HG02870 (cell line): ENCODE data around the gene HTD2.
"Not testable (repeated sequence)": the region's sequence is repeated elsewhere in the genome, so short reads cannot be mapped to it uniquely, and the experiment has no call there.

ENCODE experiments used
- ATAC-seq: cut with Tn5 transposase; IDR thresholded peaks from one replicate; pipeline ENCODE4 v1.9.1; 2021; ENCODE audit warnings: mild to moderate bottlenecking, moderate library complexity; ENCODE audit not compliant: unreplicated experiment

HTD2 gene

GRCh38 chr3:58331593-58332152 is 25.4 kb downstream of the HTD2 start:
- no peak for ATAC-seq

- peak; percentile 80 for ATAC-seq
These were observed 26.4 kb downstream of the HTD2 start, which contains the start of gene PXK for GRCh38 chr3:58332575-58333188. Gene PXK, plus strand, starts transcription at chr3:58332892. Its CDS starts 97 bp downstream, at chr3:58332989.

GRCh38 chr3:58333206-58334012 is 27.1 kb downstream of the HTD2 start:
- peak; percentile 47 for ATAC-seq

GRCh38 chr3:58334013-58334321 is 27.6 kb downstream of the HTD2 start:
- no peak for ATAC-seq

GRCh38 chr3:58334506-58334884 is 28.2 kb downstream of the HTD2 start:
- no peak for ATAC-seq

GRCh38 chr3:58335652-58335947 is 29.3 kb downstream of the HTD2 start:
- no peak for ATAC-seq

- no peak for ATAC-seq
These were observed 30.0 kb downstream of the HTD2 start for GRCh38 chr3:58336135-58336882.

GRCh38 chr3:58337190-58337589 is 30.9 kb downstream of the HTD2 start:
- ATAC-seq, result no peak

- ATAC-seq, result not testable (repeated sequence)
These were observed 32.8 kb downstream of the HTD2 start for GRCh38 chr3:58339146-58339545.

- no peak for ATAC-seq
These were observed 34.4 kb downstream of the HTD2 start for GRCh38 chr3:58340594-58341244.

GRCh38 chr3:58341376-58341775 is 35.1 kb downstream of the HTD2 start:
- ATAC-seq, result no peak

- no peak for ATAC-seq
These were observed 36.4 kb downstream of the HTD2 start for GRCh38 chr3:58342676-58343075.

GRCh38 chr3:58345457-58345856 is 39.1 kb downstream of the HTD2 start:
- no peak for ATAC-seq

GRCh38 chr3:58346368-58346767 is 40.0 kb downstream of the HTD2 start:
- ATAC-seq, result no peak

GRCh38 chr3:58347984-58348383 is 41.7 kb downstream of the HTD2 start:
- no peak for ATAC-seq

- ATAC-seq, result peak; percentile 76
These were observed 43.7 kb downstream of the HTD2 start for GRCh38 chr3:58349792-58350626.

GRCh38 chr3:58350627-58351013 is 44.3 kb downstream of the HTD2 start:
- no peak for ATAC-seq

- no peak for ATAC-seq
These were observed 45.6 kb downstream of the HTD2 start for GRCh38 chr3:58351920-58352319.

GRCh38 chr3:58352626-58353025 is 46.3 kb downstream of the HTD2 start:
- no peak for ATAC-seq
